Measurements from ENCODE around the gene CYB5A. TPM values are rescaled to one million over a fixed set of nuclear protein-coding genes. Genes with fewer than 3 reads are reported as not detected.
A peak's percentile ranks its signal among the peaks of the same experiment; 100 is the strongest.

Gene CYB5A
- total RNA-seq, 1 donor from 2014 or later, result 399 TPM

GRCh38 chr18:74264303-74265020 is 27.3 kb downstream of the CYB5A start:
- Histone ChIP-seq H3K4me3 (no peak overlapping the region), H3K27ac (no peak overlapping the region), H3K9me3 (no peaks in the 10 kb centered on the region), H3K27me3 (no peaks in the 10 kb centered on the region), H3K4me1 (peaks cover 9% of the 10 kb centered on the region), H3K36me3 (peaks cover 49% of the 10 kb centered on the region)
- intact Hi-C loops (cut with DNase I), result no loop called here
- no peak for TF ChIP-seq CTCF (IDR thresholded peaks at IDR 0.05)
- no peak for DNase-seq
- peak; percentile 50 for ATAC-seq

- no peak for ATAC-seq
- H3K4me3 ChIP-seq, result no peak overlapping the region
- intact Hi-C loops (cut with DNase I), result no loop called here
- TF ChIP-seq CTCF (IDR thresholded peaks at IDR 0.05), result no peak
- peaks cover 4% of the 10 kb centered on the region for H3K4me1 ChIP-seq
- H3K27ac ChIP-seq, result no peak overlapping the region
- peaks cover 60% of the 10 kb centered on the region for H3K36me3 ChIP-seq
- no peak for DNase-seq
- H3K27me3 ChIP-seq, result no peaks in the 10 kb centered on the region
- no peaks in the 10 kb centered on the region for H3K9me3 ChIP-seq
Measured at GRCh38 chr18:74261053-74261713, 30.6 kb downstream of the CYB5A start.

- intact Hi-C loops (cut with DNase I), result no loop called here
- DNase-seq (no peak), ATAC-seq (no peak)
- H3K4me3 ChIP-seq, result no peak overlapping the region
- no peak overlapping the region for H3K27ac ChIP-seq
- peaks cover 18% of the 10 kb centered on the region for H3K4me1 ChIP-seq
- peaks cover 45% of the 10 kb centered on the region for H3K36me3 ChIP-seq
- H3K9me3 ChIP-seq, result no peaks in the 10 kb centered on the region
- H3K27me3 ChIP-seq, result no peaks in the 10 kb centered on the region
- TF ChIP-seq CTCF (IDR thresholded peaks at IDR 0.05), result no peak
Measured at GRCh38 chr18:74259347-74259746, 32.4 kb downstream of the CYB5A start.

- Histone ChIP-seq H3K4me3 (no peak overlapping the region), H3K27ac (no peak overlapping the region), H3K36me3 (peaks cover 43% of the 10 kb centered on the region), H3K4me1 (peaks cover 22% of the 10 kb centered on the region), H3K27me3 (no peaks in the 10 kb centered on the region), H3K9me3 (no peaks in the 10 kb centered on the region)
- ATAC-seq (no peak), DNase-seq (no peak)
- TF ChIP-seq CTCF (IDR thresholded peaks at IDR 0.05), result no peak
- intact Hi-C loops (cut with DNase I), result no loop called here
Measured at GRCh38 chr18:74257083-74257482, 34.7 kb downstream of the CYB5A start.

- Histone ChIP-seq H3K4me3 (no peak overlapping the region), H3K4me1 (peaks cover 29% of the 10 kb centered on the region), H3K36me3 (peaks cover 34% of the 10 kb centered on the region), H3K27ac (peak overlapping the region; percentile 14), H3K27me3 (no peaks in the 10 kb centered on the region), H3K9me3 (no peaks in the 10 kb centered on the region)
- no peak for TF ChIP-seq CTCF (IDR thresholded peaks at IDR 0.05)
- intact Hi-C loops (cut with DNase I), result no loop called here
- ATAC-seq (no peak), DNase-seq (no peak)
Measured at GRCh38 chr18:74256190-74256589, 35.6 kb downstream of the CYB5A start.

Data from upper lobe of right lung (tissue), 1 donor.